Fibroblast of the conjunctiva (primary cell): ENCODE data around the gene MEIS2.

Source experiments
- DNase-seq: peaks from one replicate; pipeline ENCODE4 v3.0.0-alpha.2; 2010; ENCODE audit warnings: low read depth

The MEIS2 gene

GRCh38 chr15:37075777-37076176 lies 24.6 kb downstream of the MEIS2 start:
- DNase-seq, result no peak

- DNase-seq, result no peak
Observed at GRCh38 chr15:37072181-37072580, 28.2 kb downstream of the MEIS2 start.

GRCh38 chr15:37071134-37071533 lies 29.2 kb downstream of the MEIS2 start:
- no peak for DNase-seq

- DNase-seq, result no peak
Observed at GRCh38 chr15:37070686-37071085, 29.7 kb downstream of the MEIS2 start.

- no peak for DNase-seq
Observed at GRCh38 chr15:37061996-37062395, 38.4 kb downstream of the MEIS2 start.

- no peak for DNase-seq
Observed at GRCh38 chr15:37059086-37059485, 41.3 kb downstream of the MEIS2 start.

GRCh38 chr15:37058316-37058985 lies 41.9 kb downstream of the MEIS2 start:
- no peak for DNase-seq

- no peak for DNase-seq
Observed at GRCh38 chr15:37057831-37058230, 42.5 kb downstream of the MEIS2 start.

GRCh38 chr15:37057256-37057655 lies 43.1 kb downstream of the MEIS2 start:
- DNase-seq, result no peak

- no peak for DNase-seq
Observed at GRCh38 chr15:37056177-37057121, 43.9 kb downstream of the MEIS2 start.

- no peak for DNase-seq
Observed at GRCh38 chr15:37055481-37055880, 44.9 kb downstream of the MEIS2 start.

- DNase-seq, result no peak
Observed at GRCh38 chr15:37054336-37054735, 46.0 kb downstream of the MEIS2 start.

GRCh38 chr15:37053166-37053565 lies 47.2 kb downstream of the MEIS2 start:
- DNase-seq, result no peak

GRCh38 chr15:37050345-37050744 lies 50.0 kb downstream of the MEIS2 start:
- DNase-seq, result no peak

GRCh38 chr15:37046876-37047614 lies 53.3 kb downstream of the MEIS2 start:
- no peak for DNase-seq

- DNase-seq, result no peak
Observed at GRCh38 chr15:37045859-37046740, 54.2 kb downstream of the MEIS2 start.

- DNase-seq, result no peak
Observed at GRCh38 chr15:37044915-37045648, 55.3 kb downstream of the MEIS2 start.

GRCh38 chr15:37041836-37042235 lies 58.5 kb downstream of the MEIS2 start:
- no peak for DNase-seq

GRCh38 chr15:37041042-37041441 lies 59.3 kb downstream of the MEIS2 start:
- DNase-seq, result no peak

GRCh38 chr15:37040072-37040742 lies 60.1 kb downstream of the MEIS2 start:
- no peak for DNase-seq
